GM21367 (cell line): ENCODE measurements around the gene PPFIA4.
"Not testable (repeated sequence)": the region's sequence is repeated elsewhere in the genome, so short reads cannot be mapped to it uniquely, and the experiment has no call there.

Experiments
- ATAC-seq: cut with Tn5 transposase; IDR thresholded peaks from one replicate; pipeline ENCODE4 v1.9.1; 2021; ENCODE audit not compliant: unreplicated experiment

Gene PPFIA4

DNA sequence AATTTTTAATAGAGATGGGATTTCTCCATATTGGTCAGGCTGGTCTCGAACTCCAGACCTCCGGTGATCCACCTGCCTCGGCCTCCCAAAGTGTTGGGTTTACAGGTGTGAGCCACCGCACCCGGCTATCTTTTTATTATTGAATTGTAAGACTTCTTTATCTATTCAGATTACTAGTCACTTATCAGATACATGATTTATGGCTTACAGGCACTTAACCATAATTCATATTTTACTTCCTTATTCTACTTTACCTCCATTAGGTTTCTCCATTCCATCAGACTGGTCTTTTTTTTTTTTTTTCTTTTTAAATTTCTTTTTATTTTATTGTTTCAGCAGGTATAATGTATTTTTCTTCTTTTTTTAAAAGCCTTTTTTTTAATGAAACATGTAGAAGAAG is 14.7 kb upstream of the PPFIA4 start:
- ATAC-seq: no peak

DNA sequence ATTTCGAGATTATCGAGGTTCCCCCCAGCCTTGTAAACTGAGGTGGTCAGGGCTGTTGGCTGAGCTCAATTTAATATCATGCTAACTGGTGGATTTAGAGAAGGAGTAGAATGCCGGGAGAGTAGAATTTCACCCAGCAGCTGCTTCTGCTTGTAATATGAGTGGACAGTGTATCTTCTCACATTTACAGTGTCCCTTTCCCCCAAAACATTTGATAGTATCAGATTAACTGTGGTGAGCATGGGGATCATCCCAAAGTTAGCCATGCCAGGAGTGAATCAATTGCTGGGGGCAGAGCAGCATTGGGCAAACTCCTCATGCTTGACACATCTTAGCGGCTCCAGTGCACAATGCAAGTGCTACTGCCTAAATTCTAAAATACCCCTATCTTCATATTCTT is 9.2 kb upstream of the PPFIA4 start:
- no peak for ATAC-seq

DNA sequence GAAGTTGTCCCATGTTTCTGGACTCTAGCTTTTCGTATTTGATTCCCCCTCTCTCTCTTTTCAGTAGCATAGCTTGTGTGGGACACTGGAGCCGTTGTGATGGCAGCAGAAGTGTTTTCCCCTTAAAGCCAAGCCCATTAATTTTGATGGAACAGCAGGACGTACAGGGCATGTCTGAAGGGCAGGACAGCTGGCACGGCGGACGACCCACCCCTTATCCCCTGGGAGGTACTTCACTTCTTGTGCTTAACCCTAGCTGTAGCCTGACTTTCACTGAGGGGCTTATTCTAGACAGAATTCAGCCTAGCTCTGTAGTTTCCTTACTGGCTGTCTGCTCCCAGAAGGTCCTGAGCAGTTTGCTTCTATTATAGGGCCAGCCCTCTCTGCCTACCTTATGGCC is 8.6 kb upstream of the PPFIA4 start:
- no peak for ATAC-seq

DNA sequence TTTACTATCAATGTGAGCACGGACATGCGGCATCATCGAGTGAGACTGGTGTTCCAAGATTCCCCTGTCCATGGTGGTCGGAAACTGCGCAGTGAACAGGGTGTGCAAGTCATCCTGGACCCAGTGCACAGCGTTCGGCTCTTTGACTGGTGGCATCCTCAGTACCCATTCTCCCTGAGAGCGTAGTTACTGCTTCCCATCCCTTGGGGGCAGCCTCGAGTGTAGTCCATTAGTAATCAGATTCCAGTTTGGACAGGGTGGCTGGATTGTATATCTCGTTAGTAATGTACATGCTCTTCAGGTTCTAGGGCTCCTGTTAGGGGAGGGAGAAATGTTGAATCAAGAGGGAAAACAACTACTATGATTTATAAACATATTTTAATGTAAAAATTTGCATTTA is 3.4 kb upstream of the PPFIA4 start:
- ATAC-seq: not testable (repeated sequence)

DNA sequence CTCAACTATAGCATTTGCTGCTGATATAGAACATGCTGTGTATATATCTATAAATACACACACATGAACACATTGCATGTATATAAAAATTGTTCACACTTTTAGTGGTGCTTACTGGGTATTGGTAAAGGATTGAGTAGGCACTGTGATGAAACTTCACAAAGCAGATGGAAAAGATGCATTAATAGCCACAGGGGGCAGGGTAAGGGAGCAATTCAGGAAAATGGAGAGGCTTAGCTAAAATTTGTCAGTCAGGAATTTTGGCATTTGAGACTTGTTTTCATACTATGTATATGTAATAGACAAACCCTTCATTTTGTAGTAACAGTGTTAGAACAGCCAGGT is 633 bp upstream of the PPFIA4 start:
- ATAC-seq: no peak

DNA sequence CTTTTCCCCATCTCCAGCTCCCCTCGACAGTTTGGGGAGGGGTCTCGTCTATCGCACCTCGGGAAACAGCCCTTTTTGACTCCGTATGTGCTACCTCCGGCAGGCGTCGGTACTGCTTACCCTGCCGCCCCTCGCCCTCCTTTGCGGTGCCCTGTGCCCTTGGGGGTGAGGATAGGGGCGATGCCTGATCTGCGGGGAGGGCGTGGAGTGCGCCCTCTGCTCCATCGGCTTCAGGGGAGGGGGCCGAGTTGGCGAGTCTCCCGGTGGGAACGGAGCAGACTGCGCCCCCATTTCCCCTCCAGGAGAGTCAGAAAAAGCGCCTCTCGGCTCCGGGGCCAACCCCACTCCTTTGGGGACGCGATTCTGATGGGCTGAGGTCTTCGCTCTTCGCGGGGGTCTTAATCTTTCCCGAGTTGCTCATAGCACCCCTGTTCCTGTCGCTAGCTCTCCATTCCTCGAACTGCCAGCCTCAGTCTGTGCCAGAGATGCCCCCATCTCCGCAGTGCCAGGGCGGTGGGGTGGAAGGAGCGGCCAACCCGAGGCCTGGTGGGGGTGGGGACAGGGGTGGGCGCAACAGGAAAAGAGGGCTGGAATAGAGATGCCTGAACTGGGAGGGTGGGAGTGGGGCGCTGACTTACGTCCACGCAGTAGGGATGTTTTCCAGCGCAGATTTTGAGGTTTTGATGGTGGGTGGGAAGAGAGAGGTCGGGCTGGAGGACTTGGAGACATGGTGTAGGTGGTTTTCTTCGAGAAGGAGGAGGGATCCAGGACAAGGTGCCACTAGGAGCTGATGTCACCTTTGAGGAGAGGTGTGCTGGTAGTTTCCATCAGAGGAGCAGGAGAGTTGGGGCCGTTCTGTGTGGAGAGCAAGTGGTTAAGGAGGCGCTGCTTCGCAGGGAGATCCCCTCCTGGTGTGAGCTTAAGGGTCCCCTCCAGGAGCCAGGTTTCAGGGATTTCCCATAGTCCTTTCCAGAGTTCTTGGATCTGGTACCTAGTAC is 674 bp downstream of the PPFIA4 start:
- ATAC-seq: no peak

DNA sequence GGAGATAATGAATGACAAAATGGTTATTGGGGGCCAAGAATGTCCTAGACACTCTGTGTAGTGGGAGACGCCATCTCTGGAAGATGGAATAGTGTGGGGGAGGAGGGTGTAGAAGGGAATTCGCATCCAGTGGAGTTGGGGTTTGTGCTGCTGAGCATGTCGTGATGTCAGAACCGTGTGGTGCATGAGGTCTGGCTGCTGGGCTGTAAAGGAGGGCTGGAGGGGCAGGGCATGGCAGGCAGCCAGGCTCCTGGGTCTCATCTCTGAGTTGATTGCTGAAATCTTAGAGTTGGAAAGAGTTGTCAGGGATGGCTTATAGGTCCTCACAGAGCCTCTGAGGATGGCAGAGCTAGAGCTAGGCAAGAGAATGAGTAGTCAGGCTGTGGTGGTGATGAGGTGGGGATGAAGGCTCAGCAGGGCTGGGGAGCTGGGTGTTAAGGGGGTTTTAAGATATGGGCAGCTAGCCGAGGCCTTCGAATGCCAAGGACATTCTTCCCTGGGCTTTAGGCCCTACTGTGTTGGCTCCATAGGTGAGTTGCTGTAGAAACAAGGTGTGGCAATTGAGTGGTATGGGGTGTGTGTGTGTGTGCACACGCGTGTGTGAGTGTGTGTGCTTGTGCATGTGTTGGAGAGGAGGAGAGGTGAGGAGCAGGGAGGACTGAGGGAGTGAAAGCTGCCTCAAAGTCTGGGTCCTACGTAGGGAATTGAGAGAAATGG is 1.9 kb downstream of the PPFIA4 start:
- no peak for ATAC-seq

DNA sequence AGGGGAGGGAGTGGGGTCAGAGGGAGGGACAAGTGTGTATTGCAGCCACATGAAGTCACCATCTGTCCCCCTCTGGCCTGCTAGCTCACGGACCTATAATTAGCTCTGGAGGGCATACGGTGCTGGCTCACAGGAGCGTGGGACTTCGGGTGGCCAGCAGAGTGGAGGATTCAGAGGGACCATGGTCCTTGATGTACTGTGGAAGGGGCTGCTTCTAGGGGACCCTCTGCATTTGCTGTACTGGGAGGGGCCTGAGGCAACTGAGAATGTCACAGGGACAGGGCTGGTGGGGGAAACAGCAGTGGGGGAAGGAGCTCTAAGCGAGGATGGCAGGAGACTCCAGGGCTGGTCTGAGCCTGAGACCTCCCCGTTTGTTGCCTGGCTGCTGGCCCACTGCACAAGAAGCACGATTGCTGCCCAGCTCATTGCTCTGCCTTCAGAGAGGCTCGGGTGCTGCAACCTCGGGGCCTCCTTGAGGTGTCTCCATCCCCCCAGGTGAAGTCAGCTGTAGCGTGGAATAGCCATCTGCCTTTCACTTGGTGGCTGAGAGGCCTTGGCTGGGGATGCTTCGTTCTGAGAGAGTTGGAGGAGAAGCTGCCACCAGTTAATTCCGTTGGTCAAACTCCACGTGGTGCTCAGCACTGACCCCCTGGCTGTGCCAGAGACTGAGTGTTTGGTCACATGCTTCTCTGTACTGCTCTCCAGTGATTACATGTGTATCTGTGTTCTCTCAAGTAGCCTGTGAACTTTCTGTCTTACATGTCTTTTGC is 2.7 kb downstream of the PPFIA4 start:
- no peak for ATAC-seq

DNA sequence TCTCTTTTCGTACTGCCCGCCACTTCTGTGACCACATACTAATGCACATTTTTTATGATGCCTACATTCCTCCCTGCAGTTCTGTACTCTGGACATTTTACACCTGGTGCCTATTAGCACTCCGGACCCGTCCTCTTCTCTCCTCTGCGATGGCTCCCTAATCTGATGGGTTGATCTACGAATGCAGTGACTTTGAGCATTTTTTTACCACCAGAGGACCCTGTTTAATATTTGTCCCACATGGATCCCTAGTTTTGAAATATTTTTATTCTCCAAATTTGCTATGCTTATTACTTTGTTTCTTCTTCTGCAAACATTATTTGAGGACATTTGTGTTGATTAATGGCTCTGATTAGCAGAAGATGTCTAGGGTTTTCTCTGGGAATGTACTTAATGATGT is 5.2 kb downstream of the PPFIA4 start:
- ATAC-seq: no peak

DNA sequence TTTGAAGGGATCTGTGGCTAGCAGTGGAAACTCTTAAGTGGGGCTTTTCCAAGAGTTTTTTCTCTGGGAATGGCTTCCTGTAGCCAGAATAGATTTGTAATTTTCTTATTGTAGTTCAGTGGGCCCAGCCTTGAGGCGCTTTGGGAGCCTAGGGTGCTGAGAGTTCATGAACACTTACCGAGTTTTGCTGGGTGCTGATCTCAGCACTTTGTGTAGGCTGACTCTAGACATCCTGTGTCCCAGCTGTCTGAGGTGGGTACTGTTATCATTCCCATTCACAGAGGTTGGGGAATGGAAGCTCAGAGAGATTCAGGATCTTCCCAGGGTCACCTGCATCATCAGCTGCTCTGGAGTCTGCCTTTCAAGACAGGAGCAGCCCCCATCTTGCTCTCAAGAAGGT is 7.0 kb downstream of the PPFIA4 start:
- no peak for ATAC-seq

DNA sequence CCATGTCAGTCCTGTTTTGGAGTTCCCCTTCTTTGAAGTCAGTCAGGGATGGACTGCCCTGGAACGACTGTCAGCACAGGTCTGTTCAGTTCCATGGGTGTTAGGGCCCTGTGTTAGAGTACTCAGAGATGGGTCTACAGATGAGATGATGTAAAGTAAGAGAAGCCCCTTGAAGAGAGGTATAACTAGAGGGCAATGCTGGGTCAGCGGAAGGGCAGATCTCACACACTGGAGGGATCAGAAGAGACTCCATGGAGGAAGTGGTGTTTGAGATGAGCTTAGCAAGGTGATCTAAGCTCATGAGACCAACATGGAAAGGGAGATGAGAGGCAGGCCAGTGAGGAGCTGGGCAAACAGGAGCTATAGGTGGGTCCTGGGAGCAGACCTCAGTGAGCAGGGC is 7.6 kb downstream of the PPFIA4 start:
- no peak for ATAC-seq

DNA sequence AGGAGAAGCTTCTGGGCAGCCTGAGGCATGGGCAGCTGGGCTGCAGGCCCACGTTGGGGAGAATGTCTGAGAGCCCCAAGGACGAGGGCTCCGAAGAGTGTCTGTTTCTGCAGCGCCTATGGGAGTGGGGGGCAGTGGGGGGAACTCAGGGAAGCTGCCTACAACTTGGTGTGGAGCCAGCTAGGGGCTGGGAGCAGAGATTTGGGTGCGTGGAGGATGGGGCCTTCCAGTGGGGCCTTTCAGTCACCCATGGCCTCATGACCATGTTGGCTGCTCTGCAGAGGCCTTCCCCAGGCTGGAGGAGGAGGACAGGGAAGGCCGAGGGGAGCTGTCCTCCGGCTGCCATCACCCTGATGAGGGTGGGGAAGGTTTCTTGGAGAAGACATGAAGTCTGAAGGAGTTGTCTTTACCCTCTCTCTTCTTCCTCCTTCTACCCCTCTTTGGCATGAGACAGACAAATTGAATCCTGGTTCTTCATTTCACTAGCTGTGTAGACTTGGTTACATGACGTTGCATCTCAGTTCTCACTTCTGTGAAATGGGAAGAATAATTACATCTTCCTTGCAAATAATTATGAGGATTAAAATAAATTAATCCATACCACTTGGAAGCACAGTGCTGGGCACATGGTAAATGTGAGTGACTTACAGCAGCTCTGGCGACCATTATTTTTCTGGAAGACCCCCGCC is 8.3 kb downstream of the PPFIA4 start:
- ATAC-seq: no peak

DNA sequence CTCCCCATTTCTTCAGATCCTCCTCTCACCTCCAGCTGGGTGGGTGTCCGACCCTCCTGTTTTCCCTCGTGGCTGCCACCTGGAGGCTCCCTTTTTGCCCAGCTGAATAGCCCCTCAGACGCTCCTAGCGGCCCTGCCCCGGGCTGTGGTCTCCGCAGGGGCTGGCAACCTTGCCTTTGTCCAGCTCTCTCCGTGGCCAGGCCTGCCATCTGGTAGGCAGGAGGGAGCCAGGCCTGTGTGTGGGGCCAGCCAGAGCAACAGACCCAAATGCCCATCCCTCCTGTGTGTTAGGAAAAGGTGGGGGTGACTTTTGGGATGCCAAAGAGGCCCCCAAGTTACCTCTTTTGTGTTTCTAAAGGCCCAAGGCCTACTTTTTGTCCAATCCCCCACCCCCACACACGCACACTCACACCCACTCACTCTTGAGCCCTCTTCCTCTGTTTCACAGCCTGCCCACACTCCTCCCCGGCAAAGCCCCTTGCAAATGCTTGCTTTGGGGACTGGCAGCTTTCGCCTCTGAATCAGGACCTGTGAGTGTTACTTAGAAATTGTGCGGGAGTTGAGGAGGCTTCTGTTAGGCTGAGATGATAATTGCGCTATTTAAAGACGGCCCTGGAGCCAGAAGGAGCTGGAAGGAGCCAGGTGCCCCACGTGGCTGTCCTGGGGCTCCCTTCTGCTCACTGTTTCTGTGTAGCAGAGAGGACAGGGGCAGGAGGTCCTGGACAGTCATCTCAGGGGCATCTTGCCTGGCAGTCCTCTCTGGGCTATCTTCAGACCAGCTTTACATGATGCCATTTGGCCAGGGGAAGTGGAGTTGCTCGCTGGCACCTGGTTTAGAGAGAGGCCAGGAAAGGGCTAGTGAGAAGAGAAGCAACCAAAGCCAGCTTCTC is 9.1 kb downstream of the PPFIA4 start:
- ATAC-seq: no peak

DNA sequence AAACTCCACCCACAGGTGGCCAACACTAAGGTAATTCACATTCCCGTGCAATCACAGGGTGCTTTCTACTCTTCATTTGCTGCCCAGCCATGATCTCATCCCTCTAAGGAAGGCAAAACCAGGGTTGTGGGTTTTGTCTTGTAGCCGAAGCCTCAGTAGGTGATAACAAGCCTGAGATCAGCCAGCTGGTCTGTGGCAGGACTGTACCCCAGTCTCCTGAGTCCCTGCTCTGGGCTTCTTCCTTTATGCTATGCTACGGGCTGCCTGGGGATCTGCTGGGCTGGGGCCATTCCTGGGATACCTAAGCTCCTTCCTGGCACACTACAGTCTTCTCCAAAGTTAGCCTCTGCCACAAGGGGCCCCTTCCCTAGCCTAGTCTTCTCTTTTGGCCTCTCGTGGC is 9.8 kb downstream of the PPFIA4 start:
- ATAC-seq: no peak

DNA sequence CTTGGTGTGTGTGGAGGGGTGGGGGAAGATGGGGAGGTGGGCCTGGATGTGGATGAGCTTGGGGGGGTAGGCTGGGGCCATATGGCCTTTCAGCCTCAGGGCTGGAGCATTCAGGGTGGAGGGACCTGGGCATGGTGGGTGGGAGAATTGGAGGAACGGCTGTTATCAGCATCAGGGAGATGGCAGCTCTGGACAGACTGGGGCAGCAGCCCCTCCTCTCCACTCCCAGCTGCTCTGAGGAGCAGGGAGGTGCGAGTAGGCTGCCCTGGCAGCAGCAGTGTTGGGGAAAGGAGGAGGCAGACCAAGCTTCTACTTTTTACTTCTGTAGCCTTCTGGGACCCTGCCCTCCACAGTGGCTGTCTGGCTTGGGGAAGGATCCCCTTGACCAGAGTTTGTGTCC is 10.2 kb downstream of the PPFIA4 start:
- no peak for ATAC-seq

DNA sequence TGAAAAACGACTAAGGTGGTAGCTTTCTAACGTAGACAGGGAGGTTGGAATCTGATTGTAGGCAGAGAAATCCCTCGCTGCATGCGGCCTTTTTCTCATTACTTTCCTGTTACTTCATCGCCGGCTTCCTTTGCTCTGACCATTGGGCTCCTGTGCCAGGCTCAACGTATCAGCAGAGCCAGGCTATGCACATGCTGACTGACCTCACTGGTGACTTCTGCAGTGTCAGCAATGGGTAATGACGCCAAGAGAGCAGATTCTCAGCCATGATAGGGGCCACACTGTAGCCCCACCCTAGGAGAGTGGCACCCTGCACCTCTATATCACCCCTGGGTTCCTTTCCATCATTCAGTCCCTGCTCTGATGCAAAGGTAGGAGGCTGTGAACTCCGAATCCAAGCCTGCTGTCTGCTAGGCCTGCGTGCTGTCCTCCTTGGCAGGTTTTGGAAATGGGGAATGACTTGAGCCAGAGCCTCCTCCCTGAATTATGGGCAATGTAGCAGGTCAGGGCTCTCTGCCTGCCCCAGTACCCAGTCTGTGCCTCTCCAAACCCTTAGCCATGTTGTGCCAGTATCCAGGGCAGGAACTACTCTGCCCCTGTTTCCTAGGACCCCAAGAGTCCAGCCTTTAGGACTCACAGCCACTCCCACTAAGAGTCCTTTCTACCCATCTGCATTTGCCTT is 11.4 kb downstream of the PPFIA4 start:
- no peak for ATAC-seq

DNA sequence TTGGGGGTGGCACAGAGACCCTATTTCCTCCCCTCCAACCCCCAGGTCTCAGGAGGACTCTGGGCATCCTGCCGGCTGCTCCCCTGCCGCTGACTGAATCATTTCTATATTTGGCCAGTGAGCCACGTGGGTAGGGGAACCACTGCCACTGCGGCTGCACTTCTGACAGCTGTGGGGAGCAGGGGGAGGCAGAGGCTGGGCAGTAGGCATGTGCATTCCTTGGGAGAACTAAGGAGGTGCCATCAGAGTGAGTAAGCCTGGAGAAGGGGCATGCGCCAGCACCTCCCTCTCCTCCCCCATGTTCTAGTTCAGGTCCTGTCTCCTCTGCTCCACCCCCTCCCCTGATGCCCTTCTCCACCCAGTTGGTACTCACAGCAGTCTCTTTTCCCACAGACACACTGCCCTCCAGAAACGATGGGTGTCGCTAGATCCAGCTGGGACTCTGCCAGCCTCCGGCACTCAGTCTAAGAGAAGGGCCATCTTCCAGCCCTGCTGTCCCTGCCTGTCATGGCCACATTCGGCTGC is 12.0 kb downstream of the PPFIA4 start:
- ATAC-seq: no peak

DNA sequence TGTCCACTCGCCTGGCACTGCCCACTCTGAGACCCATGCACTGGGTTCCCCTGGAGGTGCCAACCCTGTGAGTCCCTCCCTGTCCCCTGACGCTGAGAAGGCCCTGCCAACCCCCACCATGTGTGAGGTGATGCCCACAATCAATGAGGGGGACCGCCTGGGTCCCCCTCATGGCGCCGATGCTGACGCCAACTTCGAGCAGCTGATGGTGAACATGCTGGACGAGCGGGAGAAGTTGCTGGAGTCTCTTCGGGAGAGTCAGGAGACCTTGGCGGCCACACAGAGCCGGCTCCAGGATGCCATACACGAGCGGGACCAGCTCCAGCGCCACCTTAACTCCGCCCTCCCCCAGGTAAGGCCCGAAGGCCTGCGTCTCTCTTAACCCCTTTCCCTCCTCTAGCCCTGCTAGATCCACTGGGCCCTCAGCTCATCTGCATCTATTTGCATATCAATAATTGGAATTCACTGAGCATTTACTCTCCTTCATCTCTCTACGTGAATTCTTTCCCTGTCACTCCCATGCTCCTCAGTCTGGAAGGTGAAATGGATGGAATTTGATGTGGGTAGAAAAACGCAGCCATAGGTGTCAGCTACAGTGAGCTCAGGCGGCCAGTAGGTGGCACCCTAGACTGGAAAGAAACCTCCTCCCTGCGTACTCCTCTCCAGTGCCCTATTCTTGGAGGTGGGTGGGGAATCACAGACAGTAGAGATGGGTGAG is 12.8 kb downstream of the PPFIA4 start:
- ATAC-seq: no peak
